SW480 (cell line): ENCODE data around the gene SNAP29.
"Not testable (repeated sequence)": the region's sequence is repeated elsewhere in the genome, so short reads cannot be mapped to it uniquely, and the experiment has no call there.

Source experiments
- DNase-seq: peaks from one replicate; pipeline ENCODE4 v3.0.0-alpha.2; 2016; ENCODE audit warnings: low spot score

The SNAP29 gene

GRCh38 chr22:20930435-20930834 is 71.6 kb downstream of the SNAP29 start:
- not testable (repeated sequence) for DNase-seq

DNA sequence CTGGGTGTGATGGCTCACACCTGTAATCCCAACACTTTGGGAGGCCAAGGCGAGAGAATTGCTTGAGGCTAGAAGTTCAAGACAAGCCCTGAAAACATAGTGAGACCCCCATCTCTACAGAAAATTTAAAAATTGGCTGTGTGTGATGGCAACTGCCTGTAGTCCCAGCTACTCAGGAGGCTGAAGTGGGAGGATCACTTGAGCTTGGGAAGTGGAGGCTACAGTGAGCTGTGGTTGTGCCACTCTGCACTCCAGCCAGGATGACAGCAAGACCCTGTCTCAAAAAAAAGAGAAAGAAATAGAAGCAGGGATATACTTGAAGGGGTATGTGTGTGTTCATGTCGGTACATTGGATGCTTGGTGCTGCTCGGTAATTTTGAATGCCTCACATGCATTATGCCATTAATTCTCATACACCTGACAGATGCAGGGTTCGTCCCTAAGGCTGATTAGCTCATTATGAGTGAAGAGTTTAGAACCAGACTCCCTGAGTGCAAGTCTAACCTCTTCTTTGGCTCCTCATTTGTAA is 72.4 kb downstream of the SNAP29 start:
- DNase-seq = no peak

DNA sequence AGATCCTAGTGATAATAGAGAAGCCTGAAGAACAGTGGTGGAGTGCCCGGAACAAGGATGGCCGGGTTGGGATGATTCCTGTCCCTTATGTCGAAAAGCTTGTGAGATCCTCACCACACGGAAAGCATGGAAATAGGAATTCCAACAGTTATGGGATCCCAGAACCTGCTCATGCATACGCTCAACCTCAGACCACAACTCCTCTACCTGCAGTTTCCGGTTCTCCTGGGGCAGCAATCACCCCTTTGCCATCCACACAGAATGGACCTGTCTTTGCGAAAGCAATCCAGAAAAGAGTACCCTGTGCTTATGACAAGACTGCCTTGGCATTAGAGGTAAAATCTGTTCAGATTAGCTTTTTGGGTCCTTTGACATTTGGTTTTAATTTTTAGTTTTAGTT is 75.1 kb downstream of the SNAP29 start:
- no peak for DNase-seq

DNA sequence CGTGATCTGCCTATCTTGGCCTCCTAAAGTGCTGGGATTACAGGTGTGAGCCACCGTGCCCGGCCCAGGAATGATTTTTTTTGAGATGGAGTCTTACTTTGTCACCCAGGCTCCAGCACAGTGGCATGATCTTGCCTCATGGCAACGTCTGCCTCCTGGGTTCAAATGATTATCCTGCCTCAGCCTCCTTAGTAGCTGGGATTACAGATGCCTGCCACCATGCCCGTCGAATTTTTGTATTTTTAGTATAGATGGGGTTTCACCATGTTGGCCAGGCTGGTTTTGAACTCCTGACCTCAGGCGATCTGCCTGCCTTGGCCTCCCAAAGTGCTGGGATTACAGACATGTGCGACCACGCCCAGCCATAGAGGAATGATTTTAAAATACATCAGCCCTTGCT is 76.2 kb downstream of the SNAP29 start:
- not testable (repeated sequence) for DNase-seq

DNA sequence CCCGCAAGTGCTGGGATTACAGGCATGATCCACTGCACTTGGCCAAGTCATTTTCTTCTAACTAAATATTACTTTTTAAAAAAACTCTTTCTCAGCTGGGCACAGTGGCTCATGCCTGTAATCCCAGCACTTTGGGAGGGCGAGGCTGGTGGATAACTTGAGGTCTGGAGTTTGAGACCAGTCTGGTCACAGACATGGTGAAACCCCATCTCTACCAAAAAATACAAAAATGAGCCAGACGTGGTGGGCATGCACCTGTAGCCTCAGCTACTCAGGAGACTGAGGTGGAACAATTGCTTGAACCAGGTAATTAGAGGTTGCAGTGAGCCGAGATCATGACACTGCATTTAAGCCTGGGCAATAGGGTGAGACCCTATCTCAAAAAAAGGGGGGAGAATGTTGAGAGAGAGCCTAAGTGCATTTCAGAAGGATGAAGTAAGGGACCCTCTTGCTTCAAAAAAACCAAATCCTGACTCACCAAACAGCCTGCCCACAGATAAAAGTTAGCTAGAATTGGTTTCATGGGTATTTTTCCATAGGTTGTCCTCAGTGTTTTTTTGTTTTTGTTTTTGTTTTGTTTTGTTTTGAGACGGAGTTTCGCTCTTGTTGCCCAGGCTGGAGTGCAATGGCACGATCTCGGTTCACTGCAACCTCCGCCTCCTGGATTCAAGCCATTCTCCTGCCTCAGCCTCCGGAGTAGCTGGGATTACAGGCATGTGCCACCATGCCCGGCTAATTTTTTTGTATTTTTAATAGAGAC is 77.2 kb downstream of the SNAP29 start:
- DNase-seq = not testable (repeated sequence)

DNA sequence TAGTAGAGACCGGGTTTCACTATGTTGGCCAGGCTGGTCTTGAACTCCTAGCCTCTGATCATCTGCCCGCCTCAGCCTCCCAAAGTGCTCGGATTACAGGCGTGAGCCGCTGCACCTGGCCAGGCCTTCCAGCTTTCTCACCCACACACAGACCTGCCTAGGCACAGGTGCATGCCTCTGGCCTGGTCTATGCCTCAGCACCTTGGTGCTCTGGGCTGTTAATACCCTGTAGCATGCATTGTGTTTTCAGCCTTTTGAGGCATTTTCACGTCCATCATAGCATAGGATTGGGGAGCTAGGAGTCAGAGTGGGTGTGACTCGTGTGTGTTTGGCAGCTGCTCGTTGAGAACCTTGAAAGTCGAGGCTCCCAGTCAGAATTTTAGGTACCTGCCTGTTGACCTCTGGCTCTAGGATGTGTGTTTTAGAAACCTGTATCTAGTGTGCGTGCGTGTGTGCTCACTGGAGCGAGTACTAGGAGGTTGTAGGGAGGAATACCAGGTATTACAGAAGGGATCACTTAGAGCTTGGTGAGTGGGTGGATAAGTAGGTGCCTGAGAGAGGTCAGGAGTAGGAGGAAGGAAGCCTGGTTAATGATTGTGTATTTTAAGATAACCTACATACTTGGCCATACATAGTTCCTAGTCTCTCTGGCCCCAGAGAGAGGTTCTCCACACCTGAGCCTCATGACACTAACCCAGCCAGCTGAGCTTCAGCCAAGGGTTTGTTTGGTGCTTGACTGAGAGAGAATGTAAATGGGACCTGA is 78.4 kb downstream of the SNAP29 start:
- no peak for DNase-seq

DNA sequence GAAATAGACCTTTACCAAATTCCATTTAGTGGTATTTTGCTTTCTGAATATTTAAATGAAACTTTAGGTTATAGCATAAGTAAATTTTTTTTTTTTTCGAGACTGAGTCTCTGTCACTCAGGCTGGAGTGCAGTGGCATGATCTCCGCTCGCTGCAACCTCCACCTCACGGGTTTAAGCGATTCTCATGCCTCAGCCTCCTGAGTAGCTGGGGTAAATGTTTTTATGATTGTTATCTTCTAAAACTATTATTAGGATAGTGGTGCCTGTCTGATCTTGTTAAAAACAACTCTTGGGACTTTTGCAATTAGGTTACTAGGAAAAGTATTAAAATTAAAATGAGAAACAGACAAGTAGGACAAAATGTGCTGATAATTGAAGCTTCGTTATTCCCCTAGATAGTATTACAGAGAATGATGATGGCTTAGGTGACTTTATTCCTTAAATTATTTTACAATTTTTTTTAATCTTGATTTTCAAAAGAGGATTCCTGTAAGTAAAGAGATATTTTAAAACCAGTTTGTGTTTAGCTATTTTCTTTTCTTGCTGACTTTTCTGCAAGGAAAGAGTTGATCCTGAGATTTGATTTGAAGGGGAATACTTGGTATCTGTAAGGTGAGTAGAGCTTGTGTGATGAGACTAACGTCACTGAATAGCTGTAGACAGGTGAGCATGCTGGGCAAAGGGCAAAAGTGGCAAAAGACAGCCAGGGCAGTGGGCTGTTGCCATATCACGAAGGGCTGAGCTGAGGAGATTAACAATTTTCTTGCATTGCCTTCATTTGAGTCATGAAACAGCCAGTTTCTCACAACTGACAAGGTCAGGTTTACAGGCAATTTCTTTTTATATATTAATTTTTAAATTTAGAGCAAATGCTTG is 79.2 kb downstream of the SNAP29 start:
- DNase-seq = no peak

GRCh38 chr22:20939457-20940185 is 80.8 kb downstream of the SNAP29 start:
- not testable (repeated sequence) for DNase-seq

DNA sequence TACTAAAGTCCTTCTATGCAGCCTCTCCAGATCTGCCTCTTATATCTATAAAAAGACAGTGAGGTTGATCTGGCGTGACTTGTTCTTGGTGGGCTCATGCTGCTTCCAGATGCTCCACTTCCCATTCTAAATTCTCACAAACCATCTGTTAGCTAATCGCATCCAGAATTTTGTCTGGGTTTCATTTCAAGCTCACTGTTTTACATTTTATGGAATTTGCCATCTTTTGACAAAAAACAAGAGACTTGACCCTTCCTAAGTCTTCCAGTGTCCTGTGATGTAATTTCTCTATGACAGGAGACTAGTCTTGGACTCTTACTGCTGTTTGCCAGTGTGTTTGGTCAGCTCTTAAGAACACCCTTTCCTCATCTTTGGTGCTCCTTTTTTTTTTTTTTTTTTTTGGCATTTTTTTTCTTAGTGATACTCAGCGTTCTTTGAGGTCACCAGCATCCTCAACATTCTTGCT is 81.4 kb downstream of the SNAP29 start:
- DNase-seq = no peak
